Erythroblast (primary cell): Measurements from ENCODE around the gene FADS2.

Experiments
- GATA1 ChIP-seq: IDR thresholded peaks from 2 replicates; pipeline ENCODE4 v1.6.1; 2011; ENCODE audit warnings: low read depth, mild to moderate bottlenecking, control low read depth, low read length, moderate library complexity
- POLR2A ChIP-seq: IDR thresholded peaks from 2 replicates; pipeline ENCODE4 v1.6.1; 2011; ENCODE audit warnings: mild to moderate bottlenecking, low read length

DNA sequence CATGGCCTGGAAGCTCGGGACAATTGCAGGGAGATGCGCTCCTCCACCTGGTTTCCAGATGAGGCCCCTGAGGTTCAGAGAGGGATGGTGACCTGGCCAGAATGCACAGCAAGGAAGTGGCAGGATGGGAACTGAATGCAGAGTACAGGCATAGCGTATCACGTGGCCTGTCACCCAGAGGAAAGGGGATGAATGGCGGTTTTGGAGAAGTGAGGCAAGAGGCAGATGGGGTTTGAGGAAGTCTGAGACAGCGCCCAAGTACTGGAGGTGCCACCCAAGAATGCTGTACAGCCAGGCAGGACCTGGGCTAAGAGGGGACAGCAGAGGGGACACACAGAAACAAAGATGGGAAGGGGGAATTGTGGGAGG lies 84.4 kb downstream of the FADS2 start:
- TF ChIP-seq POLR2A: no peak
- no peak for TF ChIP-seq GATA1
